ENCODE results near the gene PRIMPOL.

DNA sequence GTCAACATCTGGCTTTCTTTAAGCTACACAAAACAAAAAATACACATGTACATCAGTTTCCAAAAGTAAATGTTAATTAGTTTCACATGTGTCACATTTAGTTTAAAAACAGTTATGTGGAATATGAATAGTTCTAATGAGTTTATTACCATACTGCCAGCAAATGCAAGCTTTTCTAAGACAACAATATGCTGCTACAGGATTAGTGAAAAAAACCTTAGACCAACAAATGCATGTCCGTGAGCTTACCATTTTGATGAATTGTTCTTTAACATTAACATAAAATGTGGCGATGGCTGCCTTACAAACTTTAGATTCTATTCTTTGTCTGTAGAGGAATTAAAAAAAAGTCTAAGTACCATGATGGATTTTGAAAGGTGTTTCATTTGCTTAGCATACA, 52.6 kb downstream of the PRIMPOL start:
- TF ChIP-seq, protein P1, sequence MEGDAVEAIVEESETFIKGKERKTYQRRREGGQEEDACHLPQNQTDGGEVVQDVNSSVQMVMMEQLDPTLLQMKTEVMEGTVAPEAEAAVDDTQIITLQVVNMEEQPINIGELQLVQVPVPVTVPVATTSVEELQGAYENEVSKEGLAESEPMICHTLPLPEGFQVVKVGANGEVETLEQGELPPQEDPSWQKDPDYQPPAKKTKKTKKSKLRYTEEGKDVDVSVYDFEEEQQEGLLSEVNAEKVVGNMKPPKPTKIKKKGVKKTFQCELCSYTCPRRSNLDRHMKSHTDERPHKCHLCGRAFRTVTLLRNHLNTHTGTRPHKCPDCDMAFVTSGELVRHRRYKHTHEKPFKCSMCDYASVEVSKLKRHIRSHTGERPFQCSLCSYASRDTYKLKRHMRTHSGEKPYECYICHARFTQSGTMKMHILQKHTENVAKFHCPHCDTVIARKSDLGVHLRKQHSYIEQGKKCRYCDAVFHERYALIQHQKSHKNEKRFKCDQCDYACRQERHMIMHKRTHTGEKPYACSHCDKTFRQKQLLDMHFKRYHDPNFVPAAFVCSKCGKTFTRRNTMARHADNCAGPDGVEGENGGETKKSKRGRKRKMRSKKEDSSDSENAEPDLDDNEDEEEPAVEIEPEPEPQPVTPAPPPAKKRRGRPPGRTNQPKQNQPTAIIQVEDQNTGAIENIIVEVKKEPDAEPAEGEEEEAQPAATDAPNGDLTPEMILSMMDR (IDR thresholded peaks at IDR 0.05), result no peak
- TF ChIP-seq POLR2A (IDR thresholded peaks at IDR 0.05) (no peak), POLR2AphosphoS5 (IDR thresholded peaks at IDR 0.05) (no peak), EP300 (IDR thresholded peaks at IDR 0.05) (no peak)

Data from stomach (tissue), 4 donors.